HS-5 (cell line): ENCODE results near the gene PRPF19.

Experiments used
- DNase-seq: peaks from one replicate; pipeline ENCODE4 v3.0.0-alpha.2; 2012; ENCODE audit warnings: low read depth

Gene PRPF19

GRCh38 chr11:60857378-60858232, 48.8 kb downstream of the PRPF19 start:
- DNase-seq, result no peak

DNA sequence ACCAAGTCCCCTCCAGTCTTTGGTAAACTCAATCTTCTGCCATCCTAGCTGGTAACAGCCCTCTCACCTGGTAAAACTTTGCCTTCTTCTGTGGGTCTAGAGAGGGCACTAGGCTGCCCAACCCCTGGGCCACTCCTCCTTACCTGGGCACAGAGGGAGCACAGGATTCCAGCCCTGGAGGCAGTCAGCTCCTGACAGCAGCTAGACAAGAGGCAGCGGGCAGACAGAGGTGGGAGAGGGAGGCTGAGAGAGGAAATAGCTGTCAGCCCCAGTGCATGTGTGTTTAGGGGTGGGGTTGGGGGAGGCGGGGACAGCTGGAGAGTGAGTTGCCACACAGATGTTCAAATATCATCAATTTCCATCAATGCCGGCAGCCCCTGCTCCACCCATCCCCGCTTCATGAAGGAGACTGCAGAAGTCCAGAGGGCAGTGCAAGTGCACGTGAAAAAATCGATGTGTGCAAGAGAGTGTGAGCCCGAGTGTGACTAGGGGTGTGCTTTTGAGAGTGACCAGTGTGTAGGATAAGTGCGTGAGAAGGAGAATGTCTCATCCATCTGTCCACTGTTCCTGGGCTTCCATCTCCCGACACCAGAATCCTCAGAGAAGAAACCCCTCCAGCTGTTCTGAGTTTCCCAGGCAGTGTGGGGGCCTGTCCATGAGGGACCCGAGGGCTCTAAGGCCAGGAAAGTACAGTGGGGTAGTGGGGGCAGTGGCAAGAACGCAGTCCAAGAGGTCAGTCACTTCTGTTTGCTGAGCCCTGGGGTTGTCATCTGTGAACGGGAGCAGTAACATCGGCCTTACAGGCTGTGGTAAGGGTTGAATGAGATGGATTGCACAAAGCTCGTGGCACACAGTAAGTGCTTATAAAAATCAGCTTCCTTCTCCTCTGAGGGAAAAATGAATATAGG, 50.4 kb downstream of the PRPF19 start, which contains the start of gene PTGDR2:
TSS of gene PTGDR2 (minus strand) at position 225 of the 908 bp plus-strand sequence. CDS start 2,228 bp downstream, outside the sequence.
- no peak for DNase-seq

GRCh38 chr11:60854847-60855725, 51.3 kb downstream of the PRPF19 start:
- no peak for DNase-seq

DNA sequence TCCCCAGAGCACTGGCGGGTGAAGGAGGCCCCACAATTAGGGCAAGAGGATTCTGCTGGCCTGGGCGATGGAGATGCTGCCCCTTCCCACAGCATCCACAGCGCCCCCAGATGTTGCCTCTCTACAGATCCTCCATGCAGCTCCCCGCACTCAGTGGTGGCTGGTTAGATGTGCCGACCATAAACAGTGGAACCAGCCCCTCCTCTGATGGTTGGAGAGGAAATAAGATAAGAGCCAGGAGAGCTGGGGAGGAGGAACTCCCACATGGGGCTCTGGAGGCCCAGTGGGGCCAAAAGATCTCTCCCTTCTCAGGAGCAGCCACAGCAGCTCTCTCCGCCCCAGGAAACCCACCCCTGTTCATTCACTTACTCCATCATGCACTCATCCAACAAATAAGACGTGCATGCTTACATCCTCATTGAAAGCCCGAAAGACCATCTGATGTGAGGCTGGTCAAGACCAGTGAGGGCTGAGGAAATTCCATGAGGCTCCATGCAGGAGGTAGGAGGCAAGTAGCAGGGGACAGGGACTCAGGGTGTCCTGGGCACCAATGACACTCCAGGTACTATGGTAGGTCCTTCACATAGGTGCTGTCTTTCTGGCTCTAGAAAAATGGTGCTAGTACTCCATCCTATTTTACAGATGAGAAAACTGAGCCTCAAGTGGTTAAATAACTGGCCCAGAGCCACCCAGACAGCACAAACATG, 52.1 kb downstream of the PRPF19 start:
- no peak for DNase-seq

DNA sequence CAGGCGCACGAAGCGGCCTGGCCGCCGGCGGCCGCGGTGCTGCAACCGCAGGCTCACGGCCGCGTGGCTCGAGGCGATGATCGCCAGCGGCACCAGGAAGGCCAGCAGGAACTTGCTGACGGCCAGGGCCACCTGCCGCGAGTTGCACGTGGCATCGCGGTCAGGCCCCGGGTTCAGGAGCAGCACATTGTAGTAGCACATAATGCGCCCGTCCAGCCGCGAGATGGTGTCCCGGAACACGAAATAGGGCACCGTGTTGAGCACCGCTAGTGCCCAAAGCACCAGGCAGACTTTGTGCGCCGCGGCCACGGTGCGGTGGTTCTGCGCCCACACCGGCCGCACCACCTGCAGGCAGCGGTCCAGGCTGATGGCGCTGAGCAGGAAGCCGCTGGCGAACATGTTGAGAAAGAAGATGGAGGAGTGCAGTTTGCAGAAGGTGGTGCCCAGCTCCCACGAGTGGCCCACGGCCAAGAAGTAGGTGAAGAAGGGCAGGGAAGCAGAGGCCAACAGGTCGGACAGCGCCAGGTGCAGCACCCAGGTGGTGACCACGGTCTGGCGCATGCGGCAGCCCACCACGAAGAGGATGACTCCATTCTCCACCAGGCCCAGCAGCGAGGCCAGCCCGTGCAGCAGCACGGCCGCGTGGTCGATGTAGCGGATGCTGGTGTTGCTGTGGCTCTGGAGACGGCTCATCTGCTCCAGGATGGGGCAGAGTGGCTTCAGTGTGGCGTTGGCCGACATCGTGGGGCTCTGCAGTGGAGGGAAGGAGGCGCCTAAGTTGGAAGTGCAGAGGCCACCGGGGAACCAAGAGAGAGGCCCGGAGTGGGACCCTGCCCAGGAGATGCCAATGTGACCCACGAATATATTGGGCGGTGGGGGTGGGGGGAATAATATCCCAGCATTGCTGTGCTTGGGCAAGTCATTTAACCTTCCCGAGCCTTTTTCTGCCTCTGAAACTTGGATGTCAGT, 53.1 kb downstream of the PRPF19 start:
- no peak for DNase-seq

- DNase-seq, result no peak
Observed at GRCh38 chr11:60852117-60852981, 54.0 kb downstream of the PRPF19 start.

DNA sequence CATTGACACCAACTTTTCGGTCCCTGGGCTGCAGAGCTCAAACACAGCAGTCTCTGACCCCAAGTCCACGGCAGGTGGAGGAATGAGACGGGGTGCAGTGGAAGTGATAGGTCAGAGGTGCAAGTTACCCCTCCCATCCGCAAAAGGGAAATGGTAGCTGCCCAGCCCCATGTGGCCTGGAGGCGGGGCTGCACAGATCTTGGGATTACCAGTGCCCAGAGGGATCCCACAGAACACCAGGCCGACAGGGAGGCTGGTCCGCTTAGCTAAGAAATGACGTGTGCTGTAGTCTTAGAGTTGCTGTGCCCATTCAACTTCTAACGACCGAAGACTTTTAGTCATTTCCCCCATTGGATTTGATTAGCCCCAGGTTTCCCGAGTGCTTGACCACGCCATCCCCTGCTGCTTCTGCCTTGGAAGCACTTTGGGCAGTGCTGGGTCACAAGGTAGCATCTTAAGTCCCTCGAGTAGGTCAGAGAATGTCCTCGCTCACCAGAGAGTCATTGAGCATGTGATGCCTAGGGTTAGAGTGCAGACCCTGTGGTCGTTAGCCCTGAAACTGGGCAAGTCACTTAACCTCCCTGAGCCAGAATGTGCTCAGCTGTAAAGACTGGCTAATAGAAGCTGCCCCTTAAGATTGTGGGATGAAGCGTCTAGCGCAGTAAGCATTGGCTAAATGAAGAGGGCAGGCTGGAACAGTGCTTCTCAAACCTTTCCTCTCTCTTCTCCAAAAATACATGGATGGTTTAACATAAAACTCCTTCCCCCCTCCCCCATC, 54.9 kb downstream of the PRPF19 start:
- no peak for DNase-seq

DNA sequence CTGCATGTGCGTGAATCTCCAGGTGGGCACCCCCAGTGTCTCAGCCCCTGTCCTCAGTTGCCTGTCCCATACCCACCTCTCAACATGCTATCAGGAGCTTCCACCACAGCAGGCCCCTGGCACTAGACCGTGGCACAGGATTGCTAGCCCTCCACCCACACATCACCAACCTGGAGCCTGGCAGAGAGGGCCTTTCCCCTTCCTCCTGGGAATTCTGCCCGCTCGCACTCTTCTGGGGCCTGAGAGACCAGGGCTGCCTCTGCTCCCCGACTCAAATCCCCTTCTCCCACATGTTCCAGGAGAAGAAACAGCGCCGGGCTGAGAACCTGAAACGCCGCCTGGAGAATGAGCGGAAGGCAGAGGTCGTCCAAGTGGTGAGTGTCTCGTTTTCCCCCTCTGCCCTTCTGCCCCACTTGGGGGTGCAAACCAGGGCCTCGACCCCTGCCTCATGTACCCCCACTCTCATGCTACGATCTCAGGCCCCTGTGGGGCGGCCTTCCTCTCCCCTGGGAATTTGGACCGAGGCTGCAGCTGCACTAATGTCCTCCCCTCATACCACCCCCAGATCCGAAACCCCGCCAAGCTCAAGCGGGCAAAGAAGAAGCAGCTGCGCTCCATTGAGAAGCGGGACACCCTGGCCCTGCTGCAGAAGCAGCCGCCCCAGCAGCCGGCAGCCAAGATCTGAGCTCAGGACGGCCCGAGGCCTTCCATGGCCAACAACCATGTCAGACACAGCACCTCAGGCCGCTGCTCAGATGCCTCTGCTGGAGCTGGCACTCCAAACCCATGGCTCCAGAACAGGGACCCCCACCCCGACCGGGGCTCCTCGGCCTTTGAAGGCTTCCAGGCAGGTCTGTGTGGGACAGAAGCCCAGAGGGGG, 56.5 kb downstream of the PRPF19 start:
- DNase-seq, result no peak

DNA sequence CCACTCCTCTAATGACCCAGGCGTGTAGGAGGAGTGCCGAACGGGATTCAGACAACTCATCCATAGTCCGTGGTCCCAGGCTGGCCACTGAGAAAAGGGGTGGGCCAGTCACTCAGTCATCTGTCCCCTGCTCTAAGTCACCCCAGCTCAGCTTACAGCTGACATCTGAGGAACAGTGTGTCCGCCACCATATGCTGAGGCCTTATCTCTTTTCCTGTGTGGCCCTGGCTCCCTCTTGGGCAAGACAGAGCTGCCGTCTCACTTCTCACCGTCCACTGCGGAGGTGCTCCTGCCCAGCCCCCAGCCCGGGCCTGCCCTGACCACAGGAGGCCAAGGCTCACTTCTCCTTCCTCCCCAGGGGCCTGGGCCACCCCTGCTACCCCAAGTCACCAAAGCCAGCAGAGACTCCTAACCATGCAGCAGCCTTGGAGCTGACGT, 57.7 kb downstream of the PRPF19 start:
- DNase-seq, result no peak

- DNase-seq, result no peak
Observed at GRCh38 chr11:60847896-60848295, 58.5 kb downstream of the PRPF19 start.

GRCh38 chr11:60847281-60847680, 59.1 kb downstream of the PRPF19 start:
- DNase-seq, result no peak

DNA sequence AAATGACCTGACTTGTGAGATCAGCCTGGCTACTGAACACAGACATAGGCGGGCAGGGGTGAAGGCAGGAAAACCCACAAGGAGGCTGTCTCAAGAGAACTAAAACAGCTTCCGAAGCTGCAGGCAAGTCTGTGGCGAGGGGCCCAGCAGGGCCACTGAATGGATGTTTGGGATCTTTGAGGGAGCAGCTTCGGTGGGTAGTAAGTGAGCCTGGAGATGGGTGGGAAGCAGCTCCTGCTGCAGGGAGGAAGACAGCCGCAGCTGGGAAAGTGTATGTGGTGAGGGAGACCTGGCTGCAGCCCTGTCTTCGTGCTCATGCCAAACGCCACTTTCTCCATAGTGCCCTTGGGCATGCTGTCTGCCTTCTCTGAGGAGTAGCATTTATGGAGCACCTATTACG, 61.0 kb downstream of the PRPF19 start:
- DNase-seq, result no peak

DNA sequence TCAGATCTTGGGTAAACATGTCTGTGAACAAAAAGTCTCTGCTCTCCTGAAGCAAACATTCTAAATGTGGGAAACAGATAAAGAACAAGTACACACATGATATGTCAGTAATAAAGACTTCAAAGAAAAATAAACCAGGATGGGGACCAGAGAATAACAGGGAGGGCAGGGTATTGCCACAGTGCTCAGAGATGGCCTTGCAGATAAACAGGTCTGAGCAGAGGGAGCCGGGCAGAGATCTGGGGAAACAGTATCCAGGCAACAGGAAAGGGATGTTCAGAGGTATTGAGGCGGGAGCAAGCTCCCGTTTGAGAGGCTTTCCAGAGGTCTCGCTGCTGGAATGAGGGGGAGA, 61.5 kb downstream of the PRPF19 start:
- DNase-seq, result no peak

DNA sequence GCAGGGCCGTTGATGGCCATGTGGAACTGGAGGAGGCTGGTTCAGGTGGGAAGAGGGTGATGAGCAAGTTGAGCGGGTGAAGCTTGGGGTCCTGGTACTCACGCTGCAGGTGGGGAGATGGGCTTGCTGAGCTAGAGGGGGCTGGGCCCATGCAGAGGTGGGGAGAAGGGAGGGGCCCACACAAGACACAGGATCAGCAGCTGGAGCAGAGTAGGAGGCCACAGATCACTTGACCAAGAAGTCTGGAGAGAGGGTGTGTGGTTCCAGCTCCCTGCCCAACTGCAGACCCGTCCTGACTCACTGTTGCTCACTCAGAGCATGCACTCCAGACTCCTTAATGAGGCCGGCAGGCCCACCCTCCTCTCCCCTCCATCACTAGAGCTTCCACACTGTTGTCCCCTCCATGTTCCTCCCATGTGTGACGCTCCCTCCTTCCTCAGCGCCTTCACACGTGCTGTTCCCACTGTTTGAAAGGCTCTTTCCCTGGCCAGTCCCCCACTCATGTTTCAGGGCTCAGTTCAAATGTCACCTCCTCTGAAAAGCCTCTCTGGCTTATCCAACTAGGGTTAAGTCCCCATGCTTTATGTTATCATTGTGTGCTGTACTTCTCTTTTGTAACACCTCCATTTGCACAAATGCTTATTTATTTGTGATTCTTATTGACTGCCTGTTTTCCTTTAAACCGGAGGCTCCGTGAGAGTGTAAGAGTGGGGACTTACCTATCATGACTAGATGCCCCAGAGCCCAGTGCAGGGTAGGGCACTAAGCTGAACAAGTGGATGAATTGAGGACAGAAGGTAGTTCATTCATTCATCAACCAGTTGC, 62.1 kb downstream of the PRPF19 start:
- no peak for DNase-seq

DNA sequence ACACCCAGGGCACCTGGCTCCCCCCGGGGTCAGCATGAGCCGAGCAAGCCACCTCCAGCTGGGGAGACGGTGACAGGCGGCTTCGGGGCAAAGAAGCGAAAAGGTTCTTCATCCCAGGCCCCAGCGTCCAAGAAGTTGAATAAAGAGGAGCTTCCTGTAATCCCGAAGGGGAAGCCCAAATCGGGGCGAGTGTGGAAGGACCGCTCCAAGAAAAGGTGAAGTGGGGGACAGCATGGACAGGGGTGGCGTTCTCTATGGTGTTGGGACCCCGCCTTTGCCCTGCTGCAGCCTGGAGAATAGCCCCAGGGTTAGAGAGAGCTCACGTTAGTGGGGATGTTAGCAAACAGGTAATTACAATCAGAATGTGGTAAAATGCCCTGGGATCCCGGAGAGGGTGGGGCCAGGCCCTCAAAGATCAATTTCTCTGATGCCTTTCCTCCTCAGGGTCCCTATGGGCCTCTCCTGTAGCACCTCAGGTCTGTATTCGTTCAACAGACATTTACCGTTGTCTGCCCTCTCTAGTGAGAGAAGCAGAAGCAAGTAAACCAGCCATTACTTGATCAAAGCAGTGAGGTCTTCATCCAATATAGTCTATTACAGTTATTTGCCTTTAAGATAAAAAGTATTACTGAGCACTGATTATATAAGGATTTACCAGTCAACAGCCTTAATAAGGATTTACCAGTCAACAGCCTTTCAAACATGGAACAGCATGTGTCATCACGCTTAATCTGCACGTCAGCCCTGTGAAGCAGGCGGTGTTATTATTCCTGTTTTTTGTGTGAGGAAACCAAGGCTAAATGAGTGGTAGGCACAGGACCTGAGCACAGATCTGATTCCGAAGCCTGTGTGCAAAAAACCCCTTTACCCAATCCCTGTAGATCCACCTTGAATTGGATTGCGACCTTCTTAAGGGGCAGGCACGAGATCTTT, 63.5 kb downstream of the PRPF19 start:
- DNase-seq, result no peak
